HepG2 (cell line): ENCODE data around the gene RNF10. TPM values are rescaled to one million over a fixed set of nuclear protein-coding genes. Genes with fewer than 3 reads are reported as not detected.
A peak's percentile ranks its signal among the peaks of the same experiment; 100 is the strongest.

Experiments used
- CC2D1A ChIP-seq: sonication (generic); formaldehyde crosslinking; IDR thresholded peaks from 2 replicates; pipeline ENCODE4 v1.8.1; 2023; ENCODE audit warnings: mild to moderate bottlenecking, missing genetic modification reagents
- E2F1 ChIP-seq: sonication (generic); formaldehyde crosslinking; IDR thresholded peaks from 2 replicates; pipeline ENCODE4 v1.5.0; 2020; ENCODE audit warnings: missing genetic modification reagents
- FOXK2 ChIP-seq: fragments of 450-650 bp; IDR thresholded peaks from 2 replicates; pipeline ENCODE4 v1.6.1; 2016
- HNRNPK ChIP-seq: fragments of 200-400 bp; formaldehyde crosslinking; IDR thresholded peaks from 2 replicates; pipeline ENCODE4 v1.6.1; 2018; ENCODE audit warnings: low read length, low read depth, moderate library complexity, mild to moderate bottlenecking; ENCODE audit not compliant: poor library complexity, severe bottlenecking
- KMT2A ChIP-seq: sonication (generic); formaldehyde crosslinking; IDR thresholded peaks from 2 replicates; pipeline ENCODE4 v1.4.0; 2020; ENCODE audit warnings: missing genetic modification reagents
- PCBP1 ChIP-seq: fragments of 200-400 bp; formaldehyde crosslinking; IDR thresholded peaks from 2 replicates; pipeline ENCODE4 v1.6.1; 2017; ENCODE audit warnings: mild to moderate bottlenecking, low read depth, low read length, borderline replicate concordance
- PTBP1 ChIP-seq: fragments of 200-400 bp; formaldehyde crosslinking; IDR thresholded peaks from 2 replicates; pipeline ENCODE4 v1.6.1; 2018; ENCODE audit warnings: low read length, low read depth; ENCODE audit not compliant: poor library complexity, severe bottlenecking
- SMAD3 ChIP-seq: sonication (generic); formaldehyde crosslinking; IDR thresholded peaks from 2 replicates; pipeline ENCODE4 v1.4.0; 2020; ENCODE audit warnings: missing genetic modification reagents
- SP140L ChIP-seq: sonication (generic); formaldehyde crosslinking; IDR thresholded peaks from 2 replicates; pipeline ENCODE4 v1.4.0; 2020; ENCODE audit warnings: missing genetic modification reagents, borderline replicate concordance
- SP4 ChIP-seq: sonication (generic); formaldehyde crosslinking; IDR thresholded peaks from 2 replicates; pipeline ENCODE4 v1.8.1; 2023; ENCODE audit warnings: mild to moderate bottlenecking, missing genetic modification reagents
- ZFP82 ChIP-seq: sonication (generic); formaldehyde crosslinking; IDR thresholded peaks from 2 replicates; pipeline ENCODE4 v1.5.1; 2020; ENCODE audit warnings: mild to moderate bottlenecking, missing genetic modification reagents, borderline replicate concordance
- ZNF569 ChIP-seq: sonication (generic); formaldehyde crosslinking; IDR thresholded peaks from 2 replicates; pipeline ENCODE4 v1.5.0; 2020; ENCODE audit warnings: mild to moderate bottlenecking, missing genetic modification reagents, moderate library complexity, borderline replicate concordance
- ZNF792 ChIP-seq: IDR thresholded peaks from 2 replicates; pipeline ENCODE4 v1.6.1; 2016
- ZSCAN22 ChIP-seq: sonication (generic); formaldehyde crosslinking; IDR thresholded peaks from 2 replicates; pipeline ENCODE4 v1.4.0; 2020; ENCODE audit warnings: mild to moderate bottlenecking, missing genetic modification reagents
- ZSCAN31 ChIP-seq: sonication (generic); formaldehyde crosslinking; IDR thresholded peaks from 2 replicates; pipeline ENCODE4 v1.5.0; 2020; ENCODE audit warnings: low read depth, mild to moderate bottlenecking, missing genetic modification reagents
- ZSCAN9 ChIP-seq: IDR thresholded peaks from 2 replicates; pipeline ENCODE4 v1.6.1; 2016; ENCODE audit warnings: borderline replicate concordance
- polyA plus RNA-seq, 8 experiments: library from polyadenylated mRNA; depleted of rRNA in 3 of 8; stranded (reverse) in 7 of 8; unstranded in 1 of 8; fragments of >200 nt; fragmentation: Illumina TruSeq in 4 of 8; extraction: Trizol in 4 of 8; gene quantifications; 2 replicates each; pipeline versions ENCODE4 v1.2.1 to v1.2.3, GENCODE V29; 2011 to 2016; ENCODE audit warnings: low read depth in 4 of 8, missing spikeins in 1 of 8, mixed read lengths in 1 of 8; ENCODE audit not compliant: insufficient read depth in 1 of 8
- total RNA-seq, 5 experiments: library from RNA; depleted of rRNA; stranded (reverse); fragments of >200 nt; fragmentation: Illumina TruSeq; extraction: Trizol; gene quantifications; 2 replicates each; pipeline ENCODE4 v1.2.3, GENCODE V29; 2016; ENCODE audit warnings: low read depth in 1 of 5
- TF ChIP-seq, protein P1 (sequence below): sonication (generic); formaldehyde crosslinking; IDR thresholded peaks from 2 replicates; pipeline ENCODE4 v1.8.0; 2022; ENCODE audit warnings: low read depth, missing genetic modification reagents
- TF ChIP-seq, protein P2 (sequence below): sonication (generic); formaldehyde crosslinking; IDR thresholded peaks from 2 replicates; pipeline ENCODE4 v1.4.0; 2020; ENCODE audit warnings: missing genetic modification reagents
- TF ChIP-seq, protein P3 (sequence below): sonication (generic); formaldehyde crosslinking; IDR thresholded peaks from 2 replicates; pipeline ENCODE4 v1.4.0; 2020; ENCODE audit warnings: missing genetic modification reagents
- TF ChIP-seq, protein P4 (sequence below): sonication (generic); formaldehyde crosslinking; conservative IDR thresholded peaks from 2 replicates; pipeline ENCODE4 v1.8.1; 2023; ENCODE audit warnings: missing genetic modification reagents
- TF ChIP-seq, protein P5 (sequence below): sonication (generic); formaldehyde crosslinking; IDR thresholded peaks from 2 replicates; pipeline ENCODE4 v1.4.0; 2020; ENCODE audit warnings: missing genetic modification reagents

Gene RNF10
- total and polyA plus RNA-seq, 2 of the 13 experiments (the other 11 are each of a cell fraction or from before 2014, with no cell fraction given), result 62.5 to 88.0 TPM

DNA sequence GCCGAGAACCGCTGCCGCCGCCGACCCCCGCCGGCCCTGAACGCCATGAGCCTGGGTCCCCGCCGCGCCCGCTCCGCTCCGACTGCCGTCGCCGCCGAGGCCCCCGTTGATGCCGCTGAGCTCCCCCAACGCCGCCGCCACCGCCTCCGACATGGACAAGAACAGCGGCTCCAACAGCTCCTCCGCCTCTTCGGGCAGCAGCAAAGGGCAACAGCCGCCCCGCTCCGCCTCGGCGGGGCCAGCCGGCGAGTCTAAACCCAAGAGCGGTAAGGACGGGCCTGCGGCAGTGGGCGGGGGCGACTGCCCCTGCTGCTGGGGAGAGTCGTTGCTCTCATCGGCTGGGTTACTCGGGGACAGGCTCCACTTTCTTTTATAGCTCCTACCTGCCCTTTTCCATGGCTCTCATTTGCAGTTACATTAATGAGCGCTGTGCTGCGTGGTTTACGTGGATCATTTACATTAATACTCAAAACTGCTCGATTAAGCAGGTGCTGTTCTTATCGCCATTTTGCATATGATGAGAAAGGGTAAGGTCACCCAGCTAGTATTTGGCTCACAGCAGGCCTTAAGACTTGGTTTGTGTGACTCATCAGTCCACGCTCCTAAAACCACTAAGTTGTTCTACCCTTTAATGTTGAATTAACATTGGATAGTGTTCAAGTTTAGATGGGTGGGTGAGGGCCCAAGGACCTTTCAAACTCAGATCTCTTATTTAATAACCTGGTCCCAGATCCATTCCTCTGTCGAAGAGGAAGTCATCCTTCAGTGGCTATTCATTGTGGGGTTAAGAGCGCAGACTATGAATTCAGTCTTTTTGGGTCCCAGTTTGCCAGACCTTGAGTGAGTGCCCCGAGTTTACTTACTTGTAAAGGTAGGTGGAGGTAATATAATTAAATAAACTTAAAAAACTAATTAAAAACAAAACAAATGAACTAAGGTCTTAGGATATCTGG is 823 bp downstream of the RNF10 start (continued):
- TF ChIP-seq E2F1 (CRISPR knock-in tag) (no peak), ZSCAN22 (CRISPR knock-in tag) (no peak), SMAD3 (CRISPR knock-in tag) (no peak), ZNF792 (CRISPR knock-in tag) (no peak), HNRNPK (no peak), ZSCAN31 (CRISPR knock-in tag) (0 out of 2 replicates have a peak, but pooled peaks have one; percentile 57), ZSCAN9 (CRISPR knock-in tag) (no peak), SP4 (CRISPR knock-in tag) (0 out of 2 replicates have a peak, but pooled peaks have one; percentile 12), PTBP1 (no peak), ZNF569 (CRISPR knock-in tag) (no peak), ZFP82 (CRISPR knock-in tag) (no peak), FOXK2 (no peak), CC2D1A (no peak), SP140L (CRISPR knock-in tag) (no peak), KMT2A (CRISPR knock-in tag) (peak; percentile 80; the same call in 1 of the 2 replicates), PCBP1 (no peak)
- TF ChIP-seq, protein P1, sequence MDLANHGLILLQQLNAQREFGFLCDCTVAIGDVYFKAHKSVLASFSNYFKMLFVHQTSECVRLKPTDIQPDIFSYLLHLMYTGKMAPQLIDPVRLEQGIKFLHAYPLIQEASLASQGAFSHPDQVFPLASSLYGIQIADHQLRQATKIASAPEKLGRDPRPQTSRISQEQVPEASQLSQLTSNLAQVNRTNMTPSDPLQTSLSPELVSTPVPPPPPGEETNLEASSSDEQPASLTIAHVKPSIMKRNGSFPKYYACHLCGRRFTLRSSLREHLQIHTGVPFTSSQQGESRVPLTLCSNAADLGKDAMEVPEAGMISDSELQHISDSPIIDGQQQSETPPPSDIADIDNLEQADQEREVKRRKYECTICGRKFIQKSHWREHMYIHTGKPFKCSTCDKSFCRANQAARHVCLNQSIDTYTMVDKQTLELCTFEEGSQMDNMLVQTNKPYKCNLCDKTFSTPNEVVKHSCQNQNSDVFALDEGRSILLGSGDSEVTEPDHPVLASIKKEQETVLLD (CRISPR knock-in tag), result no peak
- TF ChIP-seq, protein P2, sequence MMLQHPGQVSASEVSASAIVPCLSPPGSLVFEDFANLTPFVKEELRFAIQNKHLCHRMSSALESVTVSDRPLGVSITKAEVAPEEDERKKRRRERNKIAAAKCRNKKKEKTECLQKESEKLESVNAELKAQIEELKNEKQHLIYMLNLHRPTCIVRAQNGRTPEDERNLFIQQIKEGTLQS (CRISPR knock-in tag), result no peak
- TF ChIP-seq, protein P3, sequence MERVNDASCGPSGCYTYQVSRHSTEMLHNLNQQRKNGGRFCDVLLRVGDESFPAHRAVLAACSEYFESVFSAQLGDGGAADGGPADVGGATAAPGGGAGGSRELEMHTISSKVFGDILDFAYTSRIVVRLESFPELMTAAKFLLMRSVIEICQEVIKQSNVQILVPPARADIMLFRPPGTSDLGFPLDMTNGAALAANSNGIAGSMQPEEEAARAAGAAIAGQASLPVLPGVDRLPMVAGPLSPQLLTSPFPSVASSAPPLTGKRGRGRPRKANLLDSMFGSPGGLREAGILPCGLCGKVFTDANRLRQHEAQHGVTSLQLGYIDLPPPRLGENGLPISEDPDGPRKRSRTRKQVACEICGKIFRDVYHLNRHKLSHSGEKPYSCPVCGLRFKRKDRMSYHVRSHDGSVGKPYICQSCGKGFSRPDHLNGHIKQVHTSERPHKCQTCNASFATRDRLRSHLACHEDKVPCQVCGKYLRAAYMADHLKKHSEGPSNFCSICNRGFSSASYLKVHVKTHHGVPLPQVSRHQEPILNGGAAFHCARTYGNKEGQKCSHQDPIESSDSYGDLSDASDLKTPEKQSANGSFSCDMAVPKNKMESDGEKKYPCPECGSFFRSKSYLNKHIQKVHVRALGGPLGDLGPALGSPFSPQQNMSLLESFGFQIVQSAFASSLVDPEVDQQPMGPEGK, result no peak; the same call in 1 of the 2 replicates
- TF ChIP-seq, protein P4, sequence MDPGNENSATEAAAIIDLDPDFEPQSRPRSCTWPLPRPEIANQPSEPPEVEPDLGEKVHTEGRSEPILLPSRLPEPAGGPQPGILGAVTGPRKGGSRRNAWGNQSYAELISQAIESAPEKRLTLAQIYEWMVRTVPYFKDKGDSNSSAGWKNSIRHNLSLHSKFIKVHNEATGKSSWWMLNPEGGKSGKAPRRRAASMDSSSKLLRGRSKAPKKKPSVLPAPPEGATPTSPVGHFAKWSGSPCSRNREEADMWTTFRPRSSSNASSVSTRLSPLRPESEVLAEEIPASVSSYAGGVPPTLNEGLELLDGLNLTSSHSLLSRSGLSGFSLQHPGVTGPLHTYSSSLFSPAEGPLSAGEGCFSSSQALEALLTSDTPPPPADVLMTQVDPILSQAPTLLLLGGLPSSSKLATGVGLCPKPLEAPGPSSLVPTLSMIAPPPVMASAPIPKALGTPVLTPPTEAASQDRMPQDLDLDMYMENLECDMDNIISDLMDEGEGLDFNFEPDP (CRISPR knock-in tag), result no peak
- TF ChIP-seq, protein P5, sequence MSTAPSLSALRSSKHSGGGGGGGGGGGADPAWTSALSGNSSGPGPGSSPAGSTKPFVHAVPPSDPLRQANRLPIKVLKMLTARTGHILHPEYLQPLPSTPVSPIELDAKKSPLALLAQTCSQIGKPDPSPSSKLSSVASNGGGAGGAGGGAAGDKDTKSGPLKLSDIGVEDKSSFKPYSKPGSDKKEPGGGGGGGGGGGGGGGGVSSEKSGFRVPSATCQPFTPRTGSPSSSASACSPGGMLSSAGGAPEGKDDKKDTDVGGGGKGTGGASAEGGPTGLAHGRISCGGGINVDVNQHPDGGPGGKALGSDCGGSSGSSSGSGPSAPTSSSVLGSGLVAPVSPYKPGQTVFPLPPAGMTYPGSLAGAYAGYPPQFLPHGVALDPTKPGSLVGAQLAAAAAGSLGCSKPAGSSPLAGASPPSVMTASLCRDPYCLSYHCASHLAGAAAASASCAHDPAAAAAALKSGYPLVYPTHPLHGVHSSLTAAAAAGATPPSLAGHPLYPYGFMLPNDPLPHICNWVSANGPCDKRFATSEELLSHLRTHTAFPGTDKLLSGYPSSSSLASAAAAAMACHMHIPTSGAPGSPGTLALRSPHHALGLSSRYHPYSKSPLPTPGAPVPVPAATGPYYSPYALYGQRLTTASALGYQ (CRISPR knock-in tag), result no peak
